GM12878 (cell line): Measurements from ENCODE around the gene COL23A1. TPM values are rescaled to one million over a fixed set of nuclear protein-coding genes. Genes with fewer than 3 reads are reported as not detected.

Experiments used
- ATAC-seq: fragments of 200-7000 bp; cut with Tn5 transposase; 3 replicates; pipeline ENCODE4 v1.9.1; 2020; ENCODE audit warnings: mild to moderate bottlenecking, moderate library complexity
- BruUV-seq: library from RNA; stranded (reverse); fragments of 400-500 nt; replicated peaks from 2 replicates; lab custom pipeline; 2021; lab: Mats Ljungman, UMichigan
- CTCF ChIA-PET: fragments of 300-600 bp; sonication (Branson Sonifier 250); formaldehyde crosslinking; extraction: SDS; loops from one replicate; lab custom pipeline; 2021; ENCODE audit warnings: inconsistent platforms; lab: Yijun Ruan, JAX
- POLR2A ChIA-PET: fragments of 350-600 bp; formaldehyde crosslinking; extraction: SDS; loops from one replicate; lab custom pipeline; 2021; ENCODE audit warnings: inconsistent platforms; lab: Charles Lee
- RAD21 ChIA-PET: fragments of 300-600 bp; sonication (Branson Sonifier 250); formaldehyde crosslinking; loops from one replicate; lab custom pipeline; 2023; ENCODE audit warnings: antibody characterized with exemption; ENCODE audit not compliant: unreplicated experiment; lab: Charles Lee
- SMC1A ChIA-PET: fragments of 300-600 bp; sonication (Branson Sonifier 250); formaldehyde crosslinking; loops from one replicate; lab custom pipeline; 2023; ENCODE audit not compliant: unreplicated experiment, uncharacterized antibody; lab: Charles Lee
- DNase-seq: peaks from one replicate; pipeline ENCODE4 v3.0.0-alpha.2; 2011; ENCODE audit warnings: low read depth, low spot score
- FAIRE-seq: peaks from 3 replicates; lab custom pipeline; 2011; peaks lifted over from hg19 to GRCh38; lab: Jason Lieb, UNC
- H2AFZ ChIP-seq: 2 replicates; pipeline ENCODE4 v1.6.0; 2011; ENCODE audit warnings: low read depth, low read length, control low read depth; ENCODE audit not compliant: control insufficient read depth
- H3K27ac ChIP-seq: 2 replicates; pipeline ENCODE4 v1.5.1; 2011; ENCODE audit warnings: control low read depth; ENCODE audit not compliant: control insufficient read depth, insufficient read depth
- H3K27me3 ChIP-seq, 2 experiments: replicated peaks in 1 of 2; 2 replicates each; pipeline versions ENCODE4 v1.6.0 to v1.6.1; 2011; ENCODE audit warnings: low read length in 1 of 2; ENCODE audit not compliant: control insufficient read depth in 2 of 2, insufficient read depth in 2 of 2
- H3K36me3 ChIP-seq, 2 experiments: 2 replicates each; pipeline ENCODE4 v1.5.1; 2011; ENCODE audit warnings: low read length in 1 of 2; ENCODE audit not compliant: control insufficient read depth in 2 of 2, insufficient read depth in 2 of 2
- H3K4me1 ChIP-seq: 2 replicates; pipeline ENCODE4 v1.6.1; 2011; ENCODE audit warnings: mild to moderate bottlenecking, low read length, moderate library complexity, mixed read lengths; ENCODE audit not compliant: control insufficient read depth, insufficient read depth
- H3K4me2 ChIP-seq: 2 replicates; pipeline ENCODE4 v1.6.0; 2011; ENCODE audit warnings: control low read depth; ENCODE audit not compliant: control insufficient read depth, insufficient read depth
- H3K4me3 ChIP-seq: fragments of 200-600 bp; sonication (generic); 2 replicates; pipeline ENCODE4 v1.5.1; 2016
- H3K79me2 ChIP-seq: 2 replicates; pipeline ENCODE4 v1.6.0; 2011; ENCODE audit warnings: low read length; ENCODE audit not compliant: control insufficient read depth, insufficient read depth
- H3K9ac ChIP-seq: 2 replicates; pipeline ENCODE4 v1.8.0; 2011; ENCODE audit warnings: low read length, control low read depth, mixed read lengths; ENCODE audit not compliant: control insufficient read depth, insufficient read depth
- H3K9me3 ChIP-seq: replicated peaks from 3 replicates; pipeline ENCODE4 v1.5.1; 2011; ENCODE audit warnings: mild to moderate bottlenecking, low read length; ENCODE audit not compliant: control insufficient read depth, insufficient read depth
- H4K20me1 ChIP-seq: 2 replicates; pipeline ENCODE4 v1.6.0; 2011; ENCODE audit not compliant: control insufficient read depth, insufficient read depth
- CBX3 ChIP-seq: fragments of 200-600 bp; sonication (generic); IDR thresholded peaks from 2 replicates; pipeline ENCODE4 v1.6.1; 2016; ENCODE audit warnings: low read depth, borderline replicate concordance
- CREM ChIP-seq: IDR thresholded peaks from 2 replicates; pipeline ENCODE4 v1.6.1; 2014; ENCODE audit warnings: antibody characterized with exemption, low read depth
- FOXM1 ChIP-seq: IDR thresholded peaks from 2 replicates; pipeline ENCODE4 v1.6.1; 2012; ENCODE audit warnings: low read depth, mild to moderate bottlenecking, inconsistent platforms, low read length, moderate library complexity
- IRF5 ChIP-seq: fragments of 450-650 bp; IDR thresholded peaks from 2 replicates; pipeline ENCODE4 v1.6.1; 2017; ENCODE audit warnings: borderline replicate concordance
- KDM1A ChIP-seq: fragments of 200-600 bp; sonication (generic); IDR thresholded peaks from 2 replicates; pipeline ENCODE4 v1.6.1; 2016; ENCODE audit warnings: borderline replicate concordance
- MYC ChIP-seq: IDR thresholded peaks from 2 replicates; pipeline ENCODE4 v1.6.1; 2011; ENCODE audit warnings: mild to moderate bottlenecking, low read length, moderate library complexity, inconsistent platforms; ENCODE audit not compliant: insufficient read depth, insufficient replicate concordance, insufficient read length, severe bottlenecking
- REST ChIP-seq: IDR thresholded peaks from 2 replicates; pipeline ENCODE4 v1.6.1; 2012; ENCODE audit warnings: mild to moderate bottlenecking, low read depth, low read length
- SMC3 ChIP-seq: IDR thresholded peaks from 2 replicates; pipeline ENCODE4 v1.6.1; 2011; ENCODE audit warnings: low read length, improper control_type of control experiment, borderline replicate concordance
- USF1 ChIP-seq: IDR thresholded peaks from 2 replicates; pipeline ENCODE4 v1.6.1; 2011; ENCODE audit warnings: borderline replicate concordance, low read depth, mild to moderate bottlenecking, moderate library complexity, mixed read lengths, low read length; ENCODE audit not compliant: insufficient read depth; ENCODE audit errors: extremely low read length
- YY1 ChIP-seq: IDR thresholded peaks from 2 replicates; pipeline ENCODE4 v1.6.1; 2011; ENCODE audit warnings: low read depth, mild to moderate bottlenecking, low read length
- WGBS: methylation state at CpG from one replicate; pipeline ENCODE4 v1.1.6; 2016; ENCODE audit warnings: low lambda C conversion rate; ENCODE audit not compliant: insufficient replicate concordance, insufficient coverage; ENCODE audit errors: missing lambda C conversion rate; 5-methylcytosine and 5-hydroxymethylcytosine counted together
- in situ Hi-C: fragments of 300-500 bp; cut with MboI; formaldehyde crosslinking; loops from 9 replicates; pipeline ENCODE4 v1.14.3; 2018; ENCODE audit warnings: mixed read lengths
- intact Hi-C: fragments of 100-400 bp; cut with micrococcal nuclease; formaldehyde crosslinking; loops from one replicate; pipeline ENCODE4 v1.14.2; 2022; ENCODE audit not compliant: unreplicated experiment
- polyA plus RNA-seq, 11 experiments: library from polyadenylated mRNA; depleted of rRNA in 4 of 11; unstranded in 6 of 11; stranded (reverse) in 5 of 11; fragments of >200 nt; fragmentation: Nextera tagmentation in 4 of 11; fragmentation: Illumina TruSeq in 1 of 11; extraction: Ambion mirVana in 4 of 11; extraction: Trizol in 1 of 11; gene quantifications; 1 replicate in 1 of 11; 2 replicates in 10 of 11; pipeline versions ENCODE4 v1.2.1 to v1.2.3, GENCODE V29; 2011 to 2016; ENCODE audit warnings: inconsistent platforms in 2 of 11, missing spikeins in 2 of 11, low read depth in 1 of 11
- total RNA-seq, 4 experiments: library from RNA; depleted of rRNA in 3 of 4; stranded (reverse); fragments of >200 nt in 3 of 4; fragmentation: Illumina TruSeq in 1 of 4; extraction: Trizol in 1 of 4; gene quantifications; 2 replicates each; pipeline versions ENCODE4 v1.2.1 to v1.2.3, GENCODE V29; 2013 to 2021
- TF ChIP-seq, protein P1 (sequence below), 3 experiments: IDR thresholded peaks in 2 of 3; conservative IDR thresholded peaks in 1 of 3; 2 replicates each; pipeline ENCODE4 v1.5.1; 2011; ENCODE audit warnings: low read depth in 3 of 3, low read length in 3 of 3, mild to moderate bottlenecking in 3 of 3, control low read depth in 2 of 3, moderate library complexity in 2 of 3, inconsistent platforms in 1 of 3, mixed read lengths in 1 of 3; ENCODE audit not compliant: control insufficient read depth in 2 of 3, insufficient read depth in 1 of 3; ENCODE audit errors: extremely low read depth in 1 of 3

COL23A1 gene
- total and polyA plus RNA-seq, 10 of the 15 experiments (the other 5 are each of a cell fraction or from before 2014, with no cell fraction given), result 0.03 to 0.83 (median 0.09) TPM; not detected in 5

GRCh38 chr5:178424810-178425177, 165.4 kb downstream of the COL23A1 start (continued):
- no peak for TF ChIP-seq REST
- no peak for TF ChIP-seq CBX3
- no peak for TF ChIP-seq KDM1A
- no peak for TF ChIP-seq IRF5

- ATAC-seq (no peak), DNase-seq (no peak), FAIRE-seq (no peak)
- in situ Hi-C loops (no loop called here), intact Hi-C loops (no loop called here)
- CTCF ChIA-PET, result no interaction called here
- H3K36me3 ChIP-seq, result no peaks in the 10 kb centered on the region
- H3K9me3 ChIP-seq, result no peaks in the 10 kb centered on the region
- SMC1A ChIA-PET, result no interaction called here
- no peak overlapping the region for H3K4me3 ChIP-seq
- H3K4me1 ChIP-seq, result no peaks in the 10 kb centered on the region
- no peak overlapping the region for H2AFZ ChIP-seq
- BruUV-seq, result no TSS peak
- no peak overlapping the region for H3K27ac ChIP-seq
- POLR2A ChIA-PET, result no interaction called here
- H3K27me3 ChIP-seq, result no peaks in the 10 kb centered on the region; a peak in 1 of 4 replicates
- WGBS, result 70% methylated on average over 17 of the region's 17 CpGs
- RAD21 ChIA-PET, result no interaction called here
- no peak overlapping the region for H3K9ac ChIP-seq
- no peak overlapping the region for H3K4me2 ChIP-seq
- no peaks in the 10 kb centered on the region for H3K79me2 ChIP-seq
- H4K20me1 ChIP-seq, result no peaks in the 10 kb centered on the region
- TF ChIP-seq IRF5, result no peak
- TF ChIP-seq USF1, result no peak
- TF ChIP-seq FOXM1, result no peak
- no peak for TF ChIP-seq MYC
- no peak for TF ChIP-seq CREM
- TF ChIP-seq YY1, result no peak
- TF ChIP-seq SMC3, result no peak
- TF ChIP-seq, protein P1, sequence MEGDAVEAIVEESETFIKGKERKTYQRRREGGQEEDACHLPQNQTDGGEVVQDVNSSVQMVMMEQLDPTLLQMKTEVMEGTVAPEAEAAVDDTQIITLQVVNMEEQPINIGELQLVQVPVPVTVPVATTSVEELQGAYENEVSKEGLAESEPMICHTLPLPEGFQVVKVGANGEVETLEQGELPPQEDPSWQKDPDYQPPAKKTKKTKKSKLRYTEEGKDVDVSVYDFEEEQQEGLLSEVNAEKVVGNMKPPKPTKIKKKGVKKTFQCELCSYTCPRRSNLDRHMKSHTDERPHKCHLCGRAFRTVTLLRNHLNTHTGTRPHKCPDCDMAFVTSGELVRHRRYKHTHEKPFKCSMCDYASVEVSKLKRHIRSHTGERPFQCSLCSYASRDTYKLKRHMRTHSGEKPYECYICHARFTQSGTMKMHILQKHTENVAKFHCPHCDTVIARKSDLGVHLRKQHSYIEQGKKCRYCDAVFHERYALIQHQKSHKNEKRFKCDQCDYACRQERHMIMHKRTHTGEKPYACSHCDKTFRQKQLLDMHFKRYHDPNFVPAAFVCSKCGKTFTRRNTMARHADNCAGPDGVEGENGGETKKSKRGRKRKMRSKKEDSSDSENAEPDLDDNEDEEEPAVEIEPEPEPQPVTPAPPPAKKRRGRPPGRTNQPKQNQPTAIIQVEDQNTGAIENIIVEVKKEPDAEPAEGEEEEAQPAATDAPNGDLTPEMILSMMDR (IDR thresholded peaks at IDR 0.05 in 2 of 3, conservative IDR thresholded peaks at IDR 0.05 in 1 of 3; ENCODE audit: control insufficient read depth in 2 of 3, extremely low read depth in 1 of 3, insufficient read depth in 1 of 3, low read depth in 3 of 3, low read length in 3 of 3), result no peak
Measured at GRCh38 chr5:178423901-178424809, 166.0 kb downstream of the COL23A1 start.
